Measurements from ENCODE around the gene NDFIP2.

NDFIP2 gene

DNA sequence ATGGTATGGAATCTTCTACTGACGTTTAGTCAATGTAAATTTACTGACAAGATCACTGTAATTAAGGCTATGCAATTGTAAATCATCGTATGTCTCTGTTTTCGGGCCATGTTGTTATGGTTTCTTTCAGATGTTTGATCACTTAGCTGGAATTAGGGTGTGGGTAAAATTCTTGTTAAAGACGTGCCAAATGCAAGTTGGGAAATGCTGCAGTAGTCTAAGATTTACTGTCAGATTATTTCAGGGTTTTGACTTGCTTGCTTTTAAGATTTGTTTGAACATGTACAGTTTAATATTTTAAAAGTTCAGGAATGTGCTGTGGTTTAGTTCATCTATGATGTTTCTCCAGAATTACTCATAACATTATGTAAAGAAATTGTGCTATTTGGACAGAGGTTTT lies 10.8 kb downstream of the NDFIP2 start:
- H3K4me1 ChIP-seq (ENCODE audit: control insufficient read depth in 1 of 2, insufficient read depth in 2 of 2, low read length in 2 of 2) = peaks cover 0 to 8% of the 10 kb centered on the region in 2 experiments
- H3K4me3 ChIP-seq (ENCODE audit: low read depth, low read length) = no peak overlapping the region
- no peak overlapping the region for H4K8ac ChIP-seq (ENCODE audit: low read depth, low read length)
- H2BK120ac ChIP-seq (ENCODE audit: insufficient read depth, low read length, poor library complexity) = no peak overlapping the region
- H3K18ac ChIP-seq (ENCODE audit: low read length) = no peak overlapping the region
- H3K79me2 ChIP-seq (ENCODE audit: control insufficient read depth, insufficient read depth, low read length, poor library complexity) = peaks cover 8% of the 10 kb centered on the region
- no peak overlapping the region for H3K4me2 ChIP-seq (ENCODE audit: low read length)
- no peaks in the 10 kb centered on the region for H3K9me3 ChIP-seq (ENCODE audit: insufficient read depth, low read depth, low read length)
- no peak overlapping the region for H2BK5ac ChIP-seq (ENCODE audit: low read depth, low read length, poor library complexity)
- H3K23ac ChIP-seq (ENCODE audit: low read length) = no peak overlapping the region
- WGBS (ENCODE audit: extremely low coverage, insufficient coverage, insufficient read length) = no CpG with 5 or more reads among the region's 4 CpGs
- H3K36me3 ChIP-seq (ENCODE audit: control insufficient read depth in 1 of 2, insufficient read depth in 2 of 2, low read length in 2 of 2) = no peaks in the 10 kb centered on the region
- H2AFZ ChIP-seq (ENCODE audit: insufficient read depth, low read length, poor library complexity) = no peak overlapping the region
- no peaks in the 10 kb centered on the region for H3K27me3 ChIP-seq (ENCODE audit: insufficient read depth, low read length)
- DNase-seq = peak; percentile 57 to 92
- no peak overlapping the region for H3K4ac ChIP-seq (ENCODE audit: low read depth, low read length)
- H4K91ac ChIP-seq (ENCODE audit: low read depth, low read length) = no peak overlapping the region
- H2BK12ac ChIP-seq (ENCODE audit: low read length) = no peak overlapping the region
- H3K9ac ChIP-seq (ENCODE audit: low read length) = no peak overlapping the region
- H3K14ac ChIP-seq (ENCODE audit: low read length) = no peak overlapping the region
- H3K79me1 ChIP-seq (ENCODE audit: low read length) = no peaks in the 10 kb centered on the region
- no peak overlapping the region for H2AK5ac ChIP-seq (ENCODE audit: low read length)
- no peak overlapping the region for H4K12ac ChIP-seq (ENCODE audit: low read depth, low read length)
- no peak overlapping the region for H3K27ac ChIP-seq (ENCODE audit: low read depth, low read length)

DNA sequence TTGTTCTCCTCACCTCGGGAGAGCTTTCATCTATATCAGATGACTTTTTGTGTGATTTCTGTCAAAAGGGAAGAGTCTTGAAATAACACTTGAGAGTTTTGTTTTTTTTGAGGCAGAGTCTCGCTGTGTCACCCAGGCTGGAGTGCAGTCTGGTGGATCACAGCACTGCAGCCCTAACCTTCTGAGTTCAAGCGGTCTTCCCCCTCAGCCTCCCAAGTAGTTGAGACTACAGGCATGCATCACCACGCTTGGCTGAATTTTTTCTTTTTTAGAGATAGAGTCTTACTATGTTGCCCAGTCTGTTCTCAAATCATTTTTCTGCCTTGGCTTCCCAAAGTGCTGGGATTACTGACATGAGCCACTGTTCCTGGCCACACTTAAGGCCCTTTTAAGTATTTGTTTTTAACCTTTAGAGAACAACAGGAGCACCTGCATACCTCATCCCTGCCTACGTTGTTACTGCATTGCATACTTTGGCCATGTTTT lies 11.4 kb downstream of the NDFIP2 start:
- Histone ChIP-seq H3K14ac (ENCODE audit: low read length) (no peak overlapping the region), H2BK120ac (ENCODE audit: insufficient read depth, low read length, poor library complexity) (no peak overlapping the region), H2BK12ac (ENCODE audit: low read length) (no peak overlapping the region), H3K36me3 (ENCODE audit: control insufficient read depth in 1 of 2, insufficient read depth in 2 of 2, low read length in 2 of 2) (no peaks in the 10 kb centered on the region), H3K18ac (ENCODE audit: low read length) (no peak overlapping the region), H2AK5ac (ENCODE audit: low read length) (no peak overlapping the region), H3K4ac (ENCODE audit: low read depth, low read length) (peak overlapping the region; percentile 75), H3K4me1 (ENCODE audit: control insufficient read depth in 1 of 2, insufficient read depth in 2 of 2, low read length in 2 of 2) (peaks cover 0 to 8% of the 10 kb centered on the region in 2 experiments), H4K8ac (ENCODE audit: low read depth, low read length) (no peak overlapping the region), H3K79me1 (ENCODE audit: low read length) (no peaks in the 10 kb centered on the region), H3K27me3 (ENCODE audit: insufficient read depth, low read length) (no peaks in the 10 kb centered on the region), H3K27ac (ENCODE audit: low read depth, low read length) (no peak overlapping the region), H2BK5ac (ENCODE audit: low read depth, low read length, poor library complexity) (no peak overlapping the region), H3K4me3 (ENCODE audit: low read depth, low read length) (no peak overlapping the region), H2AFZ (ENCODE audit: insufficient read depth, low read length, poor library complexity) (no peak overlapping the region), H4K91ac (ENCODE audit: low read depth, low read length) (no peak overlapping the region), H3K23ac (ENCODE audit: low read length) (no peak overlapping the region), H3K4me2 (ENCODE audit: low read length) (no peak overlapping the region), H3K9ac (ENCODE audit: low read length) (no peak overlapping the region), H3K9me3 (ENCODE audit: insufficient read depth, low read depth, low read length) (no peaks in the 10 kb centered on the region), H4K12ac (ENCODE audit: low read depth, low read length) (no peak overlapping the region), H3K79me2 (ENCODE audit: control insufficient read depth, insufficient read depth, low read length, poor library complexity) (peaks cover 8% of the 10 kb centered on the region)
- peak; percentile 33 to 57 for DNase-seq
- WGBS (ENCODE audit: extremely low coverage, insufficient coverage, insufficient read length) = no CpG with 5 or more reads among the region's 5 CpGs

DNA sequence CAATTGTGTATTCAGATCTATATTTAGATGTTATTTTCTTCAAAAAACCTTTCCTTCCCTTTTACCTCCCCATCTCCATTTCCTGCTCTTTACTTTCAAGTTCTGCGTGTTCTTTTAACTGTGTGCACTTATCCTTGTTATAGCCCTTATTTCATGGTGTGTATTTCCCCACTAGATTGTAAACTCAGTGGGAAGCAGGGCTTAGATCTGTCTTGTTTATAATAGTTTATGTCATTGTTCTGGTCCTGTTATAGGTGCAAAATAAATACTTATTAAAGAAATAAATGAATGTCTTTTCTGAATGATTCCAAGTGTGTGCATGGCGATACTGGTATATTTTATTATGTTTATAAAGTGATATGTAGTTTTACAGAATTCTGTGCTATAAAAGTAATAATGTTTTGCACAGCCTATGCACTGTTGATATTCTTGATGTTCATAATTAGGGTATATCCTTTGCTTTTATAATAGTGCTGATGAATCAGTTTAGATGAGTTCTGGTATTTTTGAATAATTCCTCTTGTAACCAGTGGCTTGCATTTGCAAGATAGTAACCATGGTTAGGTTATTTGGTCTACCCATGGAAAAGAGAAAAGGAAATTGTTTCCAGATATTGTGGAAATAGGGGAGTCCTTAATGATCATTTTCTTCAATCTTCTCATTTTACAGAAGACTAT lies 12.1 kb downstream of the NDFIP2 start:
- H3K9ac ChIP-seq (ENCODE audit: low read length) = no peak overlapping the region
- H3K4ac ChIP-seq (ENCODE audit: low read depth, low read length) = no peak overlapping the region
- no peak overlapping the region for H3K4me3 ChIP-seq (ENCODE audit: low read depth, low read length)
- no peak for DNase-seq
- H3K9me3 ChIP-seq (ENCODE audit: insufficient read depth, low read depth, low read length) = no peaks in the 10 kb centered on the region
- H3K36me3 ChIP-seq (ENCODE audit: control insufficient read depth in 1 of 2, insufficient read depth in 2 of 2, low read length in 2 of 2) = no peaks in the 10 kb centered on the region
- no CpG with 5 or more reads among the region's 2 CpGs for WGBS (ENCODE audit: extremely low coverage, insufficient coverage, insufficient read length)
- H4K91ac ChIP-seq (ENCODE audit: low read depth, low read length) = no peak overlapping the region
- H2AK5ac ChIP-seq (ENCODE audit: low read length) = no peak overlapping the region
- no peak overlapping the region for H3K4me2 ChIP-seq (ENCODE audit: low read length)
- no peak overlapping the region for H4K12ac ChIP-seq (ENCODE audit: low read depth, low read length)
- H3K79me2 ChIP-seq (ENCODE audit: control insufficient read depth, insufficient read depth, low read length, poor library complexity) = peaks cover 8% of the 10 kb centered on the region
- H3K27ac ChIP-seq (ENCODE audit: low read depth, low read length) = no peak overlapping the region
- H3K18ac ChIP-seq (ENCODE audit: low read length) = no peak overlapping the region
- no peak overlapping the region for H3K23ac ChIP-seq (ENCODE audit: low read length)
- H2AFZ ChIP-seq (ENCODE audit: insufficient read depth, low read length, poor library complexity) = no peak overlapping the region
- no peak overlapping the region for H3K14ac ChIP-seq (ENCODE audit: low read length)
- no peak overlapping the region for H2BK120ac ChIP-seq (ENCODE audit: insufficient read depth, low read length, poor library complexity)
- H3K79me1 ChIP-seq (ENCODE audit: low read length) = no peaks in the 10 kb centered on the region
- peaks cover 0 to 8% of the 10 kb centered on the region in 2 experiments for H3K4me1 ChIP-seq (ENCODE audit: control insufficient read depth in 1 of 2, insufficient read depth in 2 of 2, low read length in 2 of 2)
- no peak overlapping the region for H2BK12ac ChIP-seq (ENCODE audit: low read length)
- H2BK5ac ChIP-seq (ENCODE audit: low read depth, low read length, poor library complexity) = no peak overlapping the region
- no peak overlapping the region for H4K8ac ChIP-seq (ENCODE audit: low read depth, low read length)
- no peaks in the 10 kb centered on the region for H3K27me3 ChIP-seq (ENCODE audit: insufficient read depth, low read length)

DNA sequence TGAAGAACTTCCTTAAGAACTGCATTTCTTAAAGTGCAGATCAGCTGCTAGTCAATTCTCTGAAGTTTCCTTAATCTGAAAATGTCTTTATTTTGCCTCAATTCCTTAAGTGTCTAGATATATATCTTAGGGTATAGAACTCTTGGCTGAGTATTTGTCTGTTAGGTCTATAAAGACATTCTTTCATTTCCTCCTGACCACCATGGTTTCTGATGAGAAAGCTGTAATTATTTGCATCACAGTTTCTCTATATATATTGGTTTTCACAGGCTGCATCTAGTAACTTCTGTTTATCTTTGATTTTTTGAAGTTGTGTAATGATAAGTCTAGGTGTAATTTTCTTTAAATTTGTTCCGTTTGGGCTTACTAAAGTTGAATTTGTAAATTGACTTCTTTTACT lies 15.2 kb downstream of the NDFIP2 start:
- Histone ChIP-seq H2BK5ac (ENCODE audit: low read depth, low read length, poor library complexity) (no peak overlapping the region), H3K79me2 (ENCODE audit: control insufficient read depth, insufficient read depth, low read length, poor library complexity) (no peaks in the 10 kb centered on the region), H3K27me3 (ENCODE audit: insufficient read depth, low read length) (no peaks in the 10 kb centered on the region), H2AK5ac (ENCODE audit: low read length) (no peak overlapping the region), H2BK12ac (ENCODE audit: low read length) (no peak overlapping the region), H3K14ac (ENCODE audit: low read length) (no peak overlapping the region), H3K36me3 (ENCODE audit: control insufficient read depth in 1 of 2, insufficient read depth in 2 of 2, low read length in 2 of 2) (no peaks in the 10 kb centered on the region), H3K4ac (ENCODE audit: low read depth, low read length) (no peak overlapping the region), H3K4me1 (ENCODE audit: control insufficient read depth in 1 of 2, insufficient read depth in 2 of 2, low read length in 2 of 2) (peaks cover 0 to 2% of the 10 kb centered on the region in 2 experiments), H2BK120ac (ENCODE audit: insufficient read depth, low read length, poor library complexity) (no peak overlapping the region), H3K9me3 (ENCODE audit: insufficient read depth, low read depth, low read length) (no peaks in the 10 kb centered on the region), H3K79me1 (ENCODE audit: low read length) (no peaks in the 10 kb centered on the region), H3K23ac (ENCODE audit: low read length) (no peak overlapping the region), H3K27ac (ENCODE audit: low read depth, low read length) (no peak overlapping the region), H3K18ac (ENCODE audit: low read length) (no peak overlapping the region), H3K4me2 (ENCODE audit: low read length) (no peak overlapping the region), H2AFZ (ENCODE audit: insufficient read depth, low read length, poor library complexity) (no peak overlapping the region), H4K12ac (ENCODE audit: low read depth, low read length) (no peak overlapping the region), H4K91ac (ENCODE audit: low read depth, low read length) (no peak overlapping the region), H3K9ac (ENCODE audit: low read length) (no peak overlapping the region), H4K8ac (ENCODE audit: low read depth, low read length) (no peak overlapping the region), H3K4me3 (ENCODE audit: low read depth, low read length) (no peak overlapping the region)
- no CpG with 5 or more reads among the region's 1 CpG for WGBS (ENCODE audit: extremely low coverage, insufficient coverage, insufficient read length)
- no peak for DNase-seq
